Left lung (tissue), 10 donors: ENCODE results near the gene CLTCL1. TPM values are rescaled to one million over a fixed set of nuclear protein-coding genes. Genes with fewer than 3 reads are reported as not detected.

Source experiments
- ATAC-seq: fragments of 200-7000 bp; cut with Tn5 transposase; one replicate; pipeline ENCODE4 v1.9.1; 2020; ENCODE audit warnings: moderate library complexity
- DNase-seq, 4 donors: peaks; one replicate each; pipeline ENCODE4 v3.0.0-alpha.2; 2013 to 2020
- H3K27ac ChIP-seq, 2 donors: fragments of 200-600 bp; sonication (generic) in 1 of 2; one replicate each; pipeline versions ENCODE4 v1.5.0 to v1.8.0; 2020 to 2021
- H3K27me3 ChIP-seq, 2 donors: fragments of 200-600 bp; sonication (generic) in 1 of 2; one replicate each; pipeline versions ENCODE4 v1.5.0 to v1.8.0; 2020 to 2021
- H3K36me3 ChIP-seq, 2 donors: fragments of 200-600 bp; sonication (generic) in 1 of 2; one replicate each; pipeline versions ENCODE4 v1.5.0 to v1.8.0; 2020 to 2021
- H3K4me1 ChIP-seq, 2 donors: fragments of 200-600 bp; one replicate each; pipeline ENCODE4 v1.8.0; 2021
- H3K4me3 ChIP-seq, 2 donors: fragments of 200-600 bp; sonication (generic) in 1 of 2; one replicate each; pipeline versions ENCODE4 v1.5.0 to v1.8.0; 2020 to 2021; ENCODE audit warnings: mild to moderate bottlenecking in 1 of 2
- H3K9me3 ChIP-seq, 2 donors: fragments of 200-600 bp; sonication (generic) in 1 of 2; one replicate each; pipeline versions ENCODE4 v1.5.0 to v1.8.0; 2020 to 2021
- intact Hi-C, 2 donors: fragments of 100-400 bp; cut with DNase I; formaldehyde crosslinking; loops; one replicate each; pipeline versions ENCODE4 v1.11.2 to v1.14.2; 2022
- polyA plus RNA-seq, 6 donors: library from polyadenylated mRNA; unstranded; fragments of 120-200 nt; gene quantifications; one replicate each; pipeline ENCODE4 v1.2.1, GENCODE V29; 2013; ENCODE audit not compliant: insufficient read length in 6 of 6
- total RNA-seq, 2 donors: library from RNA; stranded (reverse); fragmentation: NEBNext Ultra II Directional; extraction: Animal tissue kit (Norgen Biotek cat#: 25700); gene quantifications; one replicate each; pipeline ENCODE4 v1.2.1, GENCODE V29; 2021
- TF ChIP-seq, protein P1 (sequence below), 2 donors: fragments of 200-600 bp; sonication (generic) in 1 of 2; IDR thresholded peaks; one replicate each; pipeline versions ENCODE4 v1.5.0 to v1.8.0; 2021; ENCODE audit warnings: antibody characterized with exemption in 2 of 2
- donor health status: DM: no; HTN: yes; CAD: no.
- donor health status: DM: no; HTN: no; CAD: no.

Gene CLTCL1
- total and polyA plus RNA-seq, 8 donors, result 5.7 to 11.3 (median 9.0) TPM

DNA sequence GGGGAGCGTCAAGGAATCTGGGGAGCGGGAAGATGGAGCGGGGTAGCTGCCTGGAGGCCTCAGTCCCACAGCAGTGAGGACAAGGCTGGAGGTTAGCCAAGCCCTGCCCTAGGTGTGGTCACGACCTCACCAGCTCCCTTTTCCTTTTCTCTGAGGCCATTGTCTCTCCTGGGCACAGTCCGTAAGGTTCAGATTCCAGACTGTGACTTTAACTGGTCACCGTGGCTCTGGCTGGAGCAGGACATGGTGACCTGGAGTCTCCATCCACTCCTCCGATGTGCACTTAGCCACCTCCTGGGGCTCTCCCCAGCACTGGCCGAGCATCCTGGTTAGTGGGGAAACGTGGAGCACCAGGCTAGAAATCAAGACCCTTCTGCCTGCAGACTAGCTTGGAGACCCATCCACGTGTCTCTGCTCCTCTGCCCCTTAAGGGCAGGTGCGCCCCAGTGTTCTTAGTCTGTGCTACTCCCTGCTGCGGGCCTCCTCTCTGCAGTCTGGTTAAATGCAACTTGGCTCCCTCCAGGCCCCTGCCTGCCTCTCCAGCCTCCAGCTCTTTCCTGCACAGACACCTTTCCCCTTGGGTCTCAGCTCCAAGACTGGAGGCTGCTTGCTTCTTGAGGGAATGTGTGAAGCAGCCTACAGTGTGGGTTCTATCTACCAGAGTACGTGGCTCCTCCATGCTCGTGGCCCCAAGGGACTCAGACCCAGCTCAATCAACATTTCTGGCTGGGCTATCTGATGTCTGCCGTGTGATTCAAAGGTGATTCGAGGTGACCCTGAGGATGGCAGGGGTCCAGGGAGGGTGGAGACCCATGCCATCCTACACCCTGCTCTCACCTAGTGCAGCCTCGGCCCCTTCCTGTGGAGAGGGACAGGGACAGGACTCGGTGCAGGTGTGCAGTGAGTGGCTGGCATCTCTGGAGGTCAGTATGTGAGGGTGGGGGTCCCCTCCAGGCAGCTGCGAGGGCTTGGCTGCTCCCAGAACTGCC lies 118.2 kb downstream of the CLTCL1 start:
- ATAC-seq, result no peak
- Histone ChIP-seq H3K36me3 (peaks cover 0 to 6% of the 10 kb centered on the region in 2 donors), H3K9me3 (no peaks in the 10 kb centered on the region), H3K4me1 (peaks cover 14 to 80% of the 10 kb centered on the region in 2 donors), H3K27me3 (peaks cover 19 to 27% of the 10 kb centered on the region in 2 donors), H3K27ac (peak overlapping the region in 1 of 2 donors; percentile 3), H3K4me3 (peak overlapping the region in 1 of 2 donors; percentile 82)
- no peak for DNase-seq
- TF ChIP-seq, protein P1, sequence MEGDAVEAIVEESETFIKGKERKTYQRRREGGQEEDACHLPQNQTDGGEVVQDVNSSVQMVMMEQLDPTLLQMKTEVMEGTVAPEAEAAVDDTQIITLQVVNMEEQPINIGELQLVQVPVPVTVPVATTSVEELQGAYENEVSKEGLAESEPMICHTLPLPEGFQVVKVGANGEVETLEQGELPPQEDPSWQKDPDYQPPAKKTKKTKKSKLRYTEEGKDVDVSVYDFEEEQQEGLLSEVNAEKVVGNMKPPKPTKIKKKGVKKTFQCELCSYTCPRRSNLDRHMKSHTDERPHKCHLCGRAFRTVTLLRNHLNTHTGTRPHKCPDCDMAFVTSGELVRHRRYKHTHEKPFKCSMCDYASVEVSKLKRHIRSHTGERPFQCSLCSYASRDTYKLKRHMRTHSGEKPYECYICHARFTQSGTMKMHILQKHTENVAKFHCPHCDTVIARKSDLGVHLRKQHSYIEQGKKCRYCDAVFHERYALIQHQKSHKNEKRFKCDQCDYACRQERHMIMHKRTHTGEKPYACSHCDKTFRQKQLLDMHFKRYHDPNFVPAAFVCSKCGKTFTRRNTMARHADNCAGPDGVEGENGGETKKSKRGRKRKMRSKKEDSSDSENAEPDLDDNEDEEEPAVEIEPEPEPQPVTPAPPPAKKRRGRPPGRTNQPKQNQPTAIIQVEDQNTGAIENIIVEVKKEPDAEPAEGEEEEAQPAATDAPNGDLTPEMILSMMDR (IDR thresholded peaks at IDR 0.05), result no peak
- intact Hi-C loops, result no loop called here

DNA sequence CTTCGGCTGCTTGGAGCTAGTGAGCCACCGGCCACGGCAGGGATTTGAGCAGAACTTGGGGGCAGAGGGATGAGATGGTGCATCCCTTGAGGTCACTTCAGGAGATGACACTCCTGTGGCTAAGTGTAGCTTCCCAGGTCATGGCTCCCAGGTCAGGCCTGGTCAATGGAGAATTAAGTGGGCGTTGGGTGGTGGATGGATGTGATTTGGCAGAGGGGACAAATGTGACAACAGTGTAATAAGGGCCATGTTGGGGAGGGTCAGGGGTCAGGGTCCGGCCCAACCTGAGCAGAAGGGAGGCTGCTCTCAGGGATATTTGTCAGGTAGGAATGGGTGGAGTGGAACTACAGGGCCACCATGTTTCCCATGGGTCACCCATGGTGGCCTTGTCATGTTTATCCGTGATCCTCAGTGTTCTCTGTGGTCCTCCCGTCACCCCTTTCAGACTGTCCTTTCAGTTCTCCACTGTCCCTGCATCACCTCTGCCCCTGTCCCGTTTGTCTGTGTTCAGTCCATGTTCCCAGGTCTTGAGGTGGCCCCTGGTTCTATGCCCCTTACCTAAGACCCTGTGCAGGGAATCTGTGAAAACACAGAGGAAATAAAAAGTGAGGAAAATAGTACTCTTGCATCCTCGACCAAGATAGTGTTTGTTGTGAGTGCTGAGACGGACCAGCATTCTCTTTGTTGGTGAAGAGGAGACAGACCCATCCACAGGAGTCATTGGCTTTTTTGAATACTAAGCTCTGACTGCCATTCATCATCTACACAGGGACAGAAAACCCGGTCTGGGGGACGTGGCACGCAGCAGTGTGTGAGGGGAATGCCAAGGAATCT lies 119.1 kb downstream of the CLTCL1 start:
- TF ChIP-seq, protein P1 (IDR thresholded peaks at IDR 0.05), result no peak
- H3K4me1 ChIP-seq, result peaks cover 11 to 72% of the 10 kb centered on the region in 2 donors
- intact Hi-C loops, result no loop called here
- no peak for DNase-seq
- peaks cover 0 to 6% of the 10 kb centered on the region in 2 donors for H3K36me3 ChIP-seq
- no peak for ATAC-seq
- H3K27me3 ChIP-seq, result peaks cover 23 to 36% of the 10 kb centered on the region in 2 donors
- H3K9me3 ChIP-seq, result no peaks in the 10 kb centered on the region
- H3K4me3 ChIP-seq, result peak overlapping the region; percentile 79 to 82
- H3K27ac ChIP-seq, result peak overlapping the region in 1 of 2 donors; percentile 84

DNA sequence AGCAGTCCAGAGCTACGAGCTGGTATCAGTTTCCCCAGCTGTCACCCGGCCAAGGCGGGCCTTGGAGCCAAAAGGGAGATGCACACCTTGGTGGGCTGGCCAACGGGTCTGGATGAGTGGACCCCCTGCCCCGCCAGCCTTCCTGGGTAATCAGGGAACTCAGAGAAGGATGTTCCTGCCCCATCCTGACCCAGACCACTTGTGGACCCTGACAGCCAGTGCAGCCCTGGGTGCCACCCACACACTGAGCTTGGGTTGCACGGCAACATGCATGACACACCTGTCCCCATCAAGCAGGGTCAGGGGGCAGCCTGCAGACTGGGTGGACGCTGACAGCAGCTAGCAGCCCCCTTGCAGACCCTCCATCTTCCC lies 121.6 kb downstream of the CLTCL1 start:
- Histone ChIP-seq H3K36me3 (no peaks in the 10 kb centered on the region), H3K27me3 (peaks cover 23 to 58% of the 10 kb centered on the region in 2 donors), H3K27ac (no peak overlapping the region), H3K4me1 (peaks cover 8 to 51% of the 10 kb centered on the region in 2 donors), H3K9me3 (no peaks in the 10 kb centered on the region), H3K4me3 (peak overlapping the region in 1 of 2 donors; percentile 3)
- ATAC-seq, result no peak
- intact Hi-C loops, result no loop called here
- TF ChIP-seq, protein P1 (IDR thresholded peaks at IDR 0.05), result no peak
- DNase-seq, result no peak

DNA sequence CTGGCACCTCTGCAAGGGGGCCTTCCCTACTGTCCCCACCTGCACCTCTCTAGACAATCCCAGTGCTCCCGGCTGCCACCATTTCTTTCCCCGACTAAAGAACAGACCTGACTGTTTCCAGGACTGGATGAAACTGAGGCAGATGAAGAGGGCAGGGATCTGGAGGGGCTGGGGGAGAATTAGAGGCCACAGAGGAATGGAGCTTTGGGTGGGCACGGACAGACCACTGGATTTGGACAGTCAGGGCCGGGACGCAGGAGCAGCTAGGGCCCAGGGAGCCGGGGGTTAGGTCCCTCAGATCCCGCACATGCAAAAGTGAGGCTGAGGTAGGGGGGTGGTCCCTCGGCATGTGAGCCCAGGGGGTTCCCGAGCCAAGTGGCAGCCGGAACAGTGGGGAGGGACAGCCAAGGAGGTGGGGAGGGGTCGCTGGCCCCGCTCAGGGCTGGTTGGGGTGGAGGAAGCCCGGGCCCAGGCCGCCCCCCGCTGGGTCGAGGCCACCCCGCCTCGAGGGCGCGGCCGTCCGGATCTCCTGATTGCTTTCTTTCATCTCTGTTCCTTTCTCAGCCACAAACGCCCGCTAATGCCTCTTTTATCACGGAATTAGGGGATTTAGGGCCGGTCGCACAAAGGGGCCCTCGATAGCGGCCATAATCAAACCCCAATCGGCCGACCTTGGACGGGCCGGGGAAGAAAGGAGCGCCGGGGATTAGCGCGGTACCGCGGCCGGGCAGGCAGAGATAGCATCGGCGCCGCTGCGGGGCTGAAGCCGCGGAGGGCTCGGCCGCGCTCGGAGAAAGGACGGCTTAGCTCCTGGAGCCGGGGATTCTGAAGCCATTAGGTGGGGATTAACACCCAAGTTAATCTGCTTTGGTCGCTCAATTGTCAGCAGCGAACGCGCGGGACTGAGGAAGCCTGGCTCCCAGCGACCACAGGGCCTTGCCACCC lies 122.2 kb downstream of the CLTCL1 start:
- TF ChIP-seq, protein P1 (IDR thresholded peaks at IDR 0.05), result no peak
- Histone ChIP-seq H3K4me1 (peaks cover 8 to 45% of the 10 kb centered on the region in 2 donors), H3K27ac (no peak overlapping the region), H3K9me3 (no peaks in the 10 kb centered on the region), H3K4me3 (peak overlapping the region in 1 of 2 donors; percentile 3), H3K27me3 (peaks cover 23 to 65% of the 10 kb centered on the region in 2 donors), H3K36me3 (no peaks in the 10 kb centered on the region)
- intact Hi-C loops, result no loop called here
- ATAC-seq, result no peak
- DNase-seq, result peak in 1 of 4 donors; percentile 67
